Loucy (cell line): ENCODE measurements around the gene AMBRA1.

ENCODE experiments used
- H2AFZ ChIP-seq: fragments of 200-600 bp; sonication (generic); 2 replicates; pipeline ENCODE4 v1.6.0; 2016; ENCODE audit warnings: antibody characterized with exemption, mild to moderate bottlenecking, low read length, moderate library complexity
- H3F3A ChIP-seq: fragments of 200-600 bp; 2 replicates; pipeline ENCODE4 v1.6.0; 2016; ENCODE audit warnings: antibody characterized with exemption, low read depth, mild to moderate bottlenecking
- H3K27me3 ChIP-seq: fragments of 200-600 bp; sonication (generic); 2 replicates; pipeline ENCODE4 v1.6.1; 2014; ENCODE audit warnings: low read length, mild to moderate bottlenecking; ENCODE audit not compliant: insufficient read depth, poor library complexity, severe bottlenecking
- H3K36me3 ChIP-seq: fragments of 200-600 bp; sonication (generic); 2 replicates; pipeline ENCODE4 v1.6.1; 2016; ENCODE audit warnings: low read length; ENCODE audit not compliant: insufficient read depth
- H3K4me1 ChIP-seq: fragments of 200-600 bp; sonication (generic); 2 replicates; pipeline ENCODE4 v1.5.1; 2014; ENCODE audit warnings: low read length, mild to moderate bottlenecking; ENCODE audit not compliant: insufficient read depth, poor library complexity, severe bottlenecking
- H3K4me2 ChIP-seq: fragments of 200-600 bp; sonication (generic); 2 replicates; pipeline ENCODE4 v1.6.0; 2014; ENCODE audit warnings: antibody characterized with exemption, low read length, low read depth, mild to moderate bottlenecking; ENCODE audit not compliant: poor library complexity, severe bottlenecking
- H3K4me3 ChIP-seq: fragments of 200-600 bp; sonication (generic); 2 replicates; pipeline ENCODE4 v1.5.1; 2014; ENCODE audit warnings: low read length, mild to moderate bottlenecking, mixed read lengths; ENCODE audit not compliant: poor library complexity, severe bottlenecking
- H3K79me2 ChIP-seq: fragments of 200-600 bp; sonication (generic); 2 replicates; pipeline ENCODE4 v1.6.1; 2014; ENCODE audit warnings: low read length; ENCODE audit not compliant: insufficient read depth
- H3K9ac ChIP-seq: fragments of 200-600 bp; sonication (generic); 2 replicates; pipeline ENCODE4 v1.6.0; 2014; ENCODE audit warnings: mild to moderate bottlenecking, low read depth, low read length, moderate library complexity; ENCODE audit not compliant: poor library complexity, severe bottlenecking
- H3K9me2 ChIP-seq: fragments of 200-600 bp; sonication (generic); replicated peaks from 2 replicates; pipeline ENCODE4 v1.6.1; 2016; ENCODE audit warnings: low read depth, low read length, mixed read lengths
- H3K9me3 ChIP-seq: fragments of 200-600 bp; sonication (generic); 2 replicates; pipeline ENCODE4 v1.6.1; 2014; ENCODE audit warnings: mild to moderate bottlenecking, antibody characterized with exemption, low read length, low read depth; ENCODE audit not compliant: insufficient read depth
- H4K20me1 ChIP-seq: fragments of 200-600 bp; sonication (generic); 2 replicates; pipeline ENCODE4 v1.6.0; 2014; ENCODE audit warnings: antibody characterized with exemption, low read length, mild to moderate bottlenecking; ENCODE audit not compliant: insufficient read depth, poor library complexity, severe bottlenecking
- CTCF ChIP-seq: fragments of 200-600 bp; sonication (generic); conservative IDR thresholded peaks from 2 replicates; pipeline ENCODE4 v1.5.1; 2014; ENCODE audit warnings: mild to moderate bottlenecking, antibody characterized with exemption, low read length
- EZH2phosphoT487 ChIP-seq: fragments of 200-600 bp; IDR thresholded peaks from 2 replicates; pipeline ENCODE4 v1.6.1; 2018; ENCODE audit warnings: antibody characterized with exemption, mild to moderate bottlenecking, moderate library complexity, borderline replicate concordance

Gene AMBRA1

GRCh38 chr11:46445192-46445919 is 148.5 kb downstream of the AMBRA1 start:
- H2AFZ ChIP-seq = no peak overlapping the region
- peaks cover 5% of the 10 kb centered on the region for H3K4me1 ChIP-seq
- no peak overlapping the region for H3K4me2 ChIP-seq

GRCh38 chr11:46444305-46444704 is 149.5 kb downstream of the AMBRA1 start:
- H3K4me2 ChIP-seq = no peak overlapping the region
- no peaks in the 10 kb centered on the region for H3F3A ChIP-seq
- no peak overlapping the region for H3K4me3 ChIP-seq
- no peaks in the 10 kb centered on the region for H3K9me3 ChIP-seq
- H2AFZ ChIP-seq = no peak overlapping the region
- peaks cover 5% of the 10 kb centered on the region for H3K4me1 ChIP-seq
- H3K9ac ChIP-seq = no peak overlapping the region
- H3K36me3 ChIP-seq = peaks cover 31% of the 10 kb centered on the region; the same call in 1 of the 2 replicates
- 0 out of 2 replicates have a peak, but pooled peaks cover 5% of the 10 kb centered on the region for H3K79me2 ChIP-seq
- no peaks in the 10 kb centered on the region for H3K27me3 ChIP-seq
- TF ChIP-seq CTCF (no peak), EZH2phosphoT487 (no peak)
- H4K20me1 ChIP-seq = no peaks in the 10 kb centered on the region
- H3K9me2 ChIP-seq = no peaks in the 10 kb centered on the region

More at GRCh38 chr11:46445192-46445919, 148.5 kb downstream of the AMBRA1 start:
- peaks cover 26% of the 10 kb centered on the region; the same call in 1 of the 2 replicates for H3K36me3 ChIP-seq
- H3K9me2 ChIP-seq = no peaks in the 10 kb centered on the region
- H3K9ac ChIP-seq = no peak overlapping the region
- no peaks in the 10 kb centered on the region for H3F3A ChIP-seq
- no peaks in the 10 kb centered on the region for H3K9me3 ChIP-seq
- H3K4me3 ChIP-seq = no peak overlapping the region
- H4K20me1 ChIP-seq = no peaks in the 10 kb centered on the region
- TF ChIP-seq EZH2phosphoT487 (no peak), CTCF (no peak)
- H3K79me2 ChIP-seq = 0 out of 2 replicates have a peak, but pooled peaks cover 5% of the 10 kb centered on the region
- H3K27me3 ChIP-seq = no peaks in the 10 kb centered on the region

GRCh38 chr11:46438211-46438610 is 155.6 kb downstream of the AMBRA1 start:
- Histone ChIP-seq H3F3A (no peaks in the 10 kb centered on the region), H4K20me1 (no peaks in the 10 kb centered on the region), H2AFZ (no peak overlapping the region), H3K4me3 (no peak overlapping the region), H3K36me3 (peaks cover 56% of the 10 kb centered on the region; the same call in 1 of the 2 replicates), H3K9me3 (no peaks in the 10 kb centered on the region), H3K79me2 (no peaks in the 10 kb centered on the region), H3K9me2 (no peaks in the 10 kb centered on the region), H3K27me3 (no peaks in the 10 kb centered on the region), H3K4me1 (no peaks in the 10 kb centered on the region), H3K4me2 (no peak overlapping the region), H3K9ac (no peak overlapping the region)
- TF ChIP-seq EZH2phosphoT487 (no peak), CTCF (no peak)
